GM12892 (cell line): ENCODE results near the gene IFFO2.

ENCODE experiments used
- POLR2A ChIP-seq: IDR thresholded peaks from 2 replicates; pipeline ENCODE4 v1.6.1; 2011; ENCODE audit warnings: low read depth, low read length, control low read depth
- POLR2AphosphoS5 ChIP-seq: IDR thresholded peaks from 2 replicates; pipeline ENCODE4 v1.6.1; 2011; ENCODE audit warnings: low read depth, low read length, control low read depth
- TAF1 ChIP-seq: IDR thresholded peaks from 2 replicates; pipeline ENCODE4 v1.6.1; 2011; ENCODE audit warnings: low read depth, mild to moderate bottlenecking, control low read depth, low read length, borderline replicate concordance

GRCh38 chr1:18928406-18928805 lies 28.1 kb downstream of the IFFO2 start:
- TF ChIP-seq POLR2A, result no peak
- TF ChIP-seq TAF1, result no peak
- TF ChIP-seq POLR2AphosphoS5, result no peak
